Placental epithelial cell (primary cell): ENCODE measurements around the gene OR5T2. TPM values are rescaled to one million over a fixed set of nuclear protein-coding genes. Genes with fewer than 3 reads are reported as not detected.

Source experiments
- total RNA-seq: library from RNA; depleted of rRNA; stranded (reverse); fragments of >200 nt; gene quantifications from 2 replicates; pipeline ENCODE4 v1.2.3, GENCODE V29; 2012

The OR5T2 gene
- total RNA-seq: not detected in 2 replicates

DNA sequence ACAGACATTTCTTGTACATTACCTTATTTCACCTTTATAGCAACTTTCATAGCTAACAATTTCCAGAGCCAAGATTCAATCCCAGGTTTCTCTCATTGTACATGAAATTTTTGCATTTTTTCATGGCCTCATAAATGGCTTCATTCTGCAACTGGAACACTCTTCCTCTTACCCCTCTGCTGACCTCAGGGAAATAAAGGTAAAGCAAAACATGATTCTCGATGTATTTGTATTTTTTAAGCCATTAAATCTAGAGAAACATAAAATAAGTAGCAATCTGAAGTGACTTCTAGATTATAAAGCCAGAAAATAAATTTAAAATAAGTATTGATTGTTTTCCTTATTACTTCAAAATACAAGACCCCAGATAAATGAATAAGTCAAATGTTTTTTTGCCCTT is at the start of gene OR5T2:
Gene OR5T2, minus strand, starts transcription at position 101 of the 400 bp plus-strand sequence. CDS start 1,193 bp downstream, outside the sequence.

DNA sequence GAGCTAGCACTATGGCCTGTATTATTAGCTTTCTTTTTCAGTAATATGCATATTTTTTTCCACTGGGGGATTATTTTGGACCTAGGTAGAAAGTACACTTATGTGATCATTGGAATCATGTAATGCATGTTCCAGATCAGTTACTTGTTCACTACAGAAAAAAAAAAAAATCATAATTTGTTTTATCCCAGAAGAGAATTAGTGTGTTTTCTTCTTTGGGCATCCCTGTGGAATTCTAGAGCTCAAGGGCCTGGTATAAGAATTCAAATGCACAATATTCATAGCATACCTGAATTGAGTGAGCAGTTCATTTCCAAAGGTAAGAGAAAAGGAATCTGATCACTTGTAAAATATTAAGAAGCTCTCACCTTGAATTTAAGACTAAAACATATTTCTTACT is 39.8 kb upstream of the OR5T2 start, which contains the start of gene OR5T1:
Gene OR5T1, plus strand, starts transcription at position 301 of the 400 bp plus-strand sequence. CDS start 1,485 bp downstream, outside the sequence.

DNA sequence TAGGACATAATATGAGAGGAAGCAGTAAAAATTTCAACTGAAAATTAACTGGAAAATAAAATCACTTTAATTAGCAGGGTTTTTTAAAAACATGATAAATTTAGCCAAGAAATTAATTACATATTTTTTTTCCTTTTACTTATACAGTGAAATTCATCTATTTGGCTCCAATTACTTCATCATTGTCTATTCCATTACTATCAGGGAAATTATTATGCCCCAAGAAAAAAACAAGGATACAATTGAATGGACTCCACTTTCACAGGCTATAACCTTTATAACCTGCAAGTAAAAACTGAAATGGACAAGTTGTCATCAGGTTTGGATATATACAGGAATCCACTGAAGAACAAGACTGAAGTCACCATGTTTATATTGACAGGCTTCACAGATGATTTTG is 17.9 kb upstream of the OR5T2 start, which contains the start of gene OR5T3:
Gene OR5T3, plus strand, starts transcription at position 301 of the 400 bp plus-strand sequence. Its CDS starts 0 bp downstream, at position 301.

Other genes starting within 250 kb of the OR5T2 start
- gene OR5F1, start 239.6 kb downstream of the OR5T2 start, total RNA-seq: not detected in 2 replicates
- not detected in 2 replicates for gene OR5AS1, start 206.6 kb downstream of the OR5T2 start, total RNA-seq
- not detected in 2 replicates for gene OR8I2, start 140.9 kb downstream of the OR5T2 start, total RNA-seq
- gene OR8H2, start 130.6 kb downstream of the OR5T2 start, total RNA-seq: not detected in 2 replicates
- gene OR8H3, start 111.9 kb downstream of the OR5T2 start, total RNA-seq: not detected in 2 replicates
- gene OR8J3, start 94.1 kb downstream of the OR5T2 start, total RNA-seq: not detected in 2 replicates
- gene OR8K5, start 73.9 kb downstream of the OR5T2 start, total RNA-seq: not detected in 2 replicates
- gene OR5J2, start 57.6 kb downstream of the OR5T2 start, total RNA-seq: not detected in 2 replicates
- not detected in 2 replicates for gene OR5T3, start 18.0 kb upstream of the OR5T2 start, total RNA-seq
- not detected in 2 replicates for gene OR5T1, start 39.9 kb upstream of the OR5T2 start, total RNA-seq
- gene OR8H1, start 58.0 kb upstream of the OR5T2 start, total RNA-seq: not detected in 2 replicates
- gene OR8K3, start 80.9 kb upstream of the OR5T2 start, total RNA-seq: not detected in 2 replicates
- gene OR8K1, start 111.8 kb upstream of the OR5T2 start, total RNA-seq: not detected in 2 replicates
- not detected in 2 replicates for gene OR8J1, start 120.0 kb upstream of the OR5T2 start, total RNA-seq
- not detected in 2 replicates for gene OR8U1, start 141.4 kb upstream of the OR5T2 start, total RNA-seq
- not detected in 2 replicates for gene OR5AL1, start 178.4 kb upstream of the OR5T2 start, total RNA-seq
- not detected in 2 replicates for gene OR5M3, start 239.1 kb upstream of the OR5T2 start, total RNA-seq